Measurements from ENCODE around the gene ASPM. TPM values are rescaled to one million over a fixed set of nuclear protein-coding genes. Genes with fewer than 3 reads are reported as not detected.

ASPM gene
- total and polyA plus RNA-seq, 2 of the 4 experiments (the other 2 are of a cell fraction): 7.1 to 27.8 TPM

- H3K4me2 ChIP-seq (ENCODE audit: low read depth, low read length): no peak overlapping the region
- no peak overlapping the region for H3K56ac ChIP-seq (ENCODE audit: extremely low read depth, insufficient read depth, low read length)
- ChIA-PET POLR2A (ENCODE audit: unreplicated experiment) (no interaction called here), CTCF (no interaction called here)
- no peak overlapping the region for H3K4me3 ChIP-seq (ENCODE audit: insufficient read depth, low read depth, low read length)
- H3K9me3 ChIP-seq (ENCODE audit: control insufficient read depth, insufficient read depth, low read length): no peaks in the 10 kb centered on the region
- H2BK20ac ChIP-seq (ENCODE audit: low read depth, low read length): no peak overlapping the region
- no peaks in the 10 kb centered on the region for H3K9me1 ChIP-seq (ENCODE audit: insufficient read depth, low read length)
- in situ Hi-C loops (cut with MboI; ENCODE audit: low sequenced_read_pairs) (no loop called here), intact Hi-C loops (cut with micrococcal nuclease) (loop anchor here (5.0 kb wide), 1 partner anchor 322 kb away; no protein-coding TSS in a partner anchor), dilution Hi-C loops (cut with HindIII; ENCODE audit: low sequenced_read_pairs, unreplicated experiment) (no loop called here)
- no peaks in the 10 kb centered on the region for H3K36me3 ChIP-seq (ENCODE audit: control insufficient read depth, insufficient read depth, low read length)
- H3K4me1 ChIP-seq (ENCODE audit: control insufficient read depth, insufficient read depth, low read length): no peaks in the 10 kb centered on the region
- ATAC-seq (ENCODE audit: low read depth) (no peak), DNase-seq (no peak)
- no peak overlapping the region for H2AFZ ChIP-seq (replicated peaks; ENCODE audit: low read length, poor library complexity)
- no peak overlapping the region for H3K4ac ChIP-seq (ENCODE audit: low read depth, low read length)
- no peak overlapping the region for H2AK9ac ChIP-seq (replicated peaks; ENCODE audit: low read depth, low read length, poor library complexity)
- H3K27ac ChIP-seq (ENCODE audit: insufficient read depth, low read length): no peak overlapping the region
- H3K14ac ChIP-seq (replicated peaks; ENCODE audit: low read depth, low read length): no peak overlapping the region
- no TSS peak for BruUV-seq (replicated peaks)
- no peaks in the 10 kb centered on the region for H3K27me3 ChIP-seq (ENCODE audit: control insufficient read depth, insufficient read depth, low read length)
- H4K5ac ChIP-seq (ENCODE audit: low read depth, low read length): no peak overlapping the region
- no peak overlapping the region for H2BK15ac ChIP-seq (ENCODE audit: low read depth, low read length)
- no peaks in the 10 kb centered on the region for H4K20me1 ChIP-seq (ENCODE audit: insufficient read depth, low read length)
- H4K91ac ChIP-seq (ENCODE audit: insufficient read depth, low read depth, low read length): no peak overlapping the region
- H2BK5ac ChIP-seq (ENCODE audit: low read depth, low read length, poor library complexity, severe bottlenecking): no peak overlapping the region
- 80% methylated on average over 1 of the region's 2 CpGs; no CpG with 5 or more reads in 1 of the 2 experiments for WGBS, 2 experiments (ENCODE audit: extremely low coverage in 2 of 2, insufficient read length in 1 of 2)
- no peak overlapping the region for H2AK5ac ChIP-seq (ENCODE audit: low read depth, low read length)
- TF ChIP-seq MXI1 (IDR thresholded peaks at IDR 0.05; ENCODE audit: borderline replicate concordance, low read depth, low read length) (no peak), CHD1 (IDR thresholded peaks at IDR 0.05; ENCODE audit: low read depth, low read length) (no peak), MAZ (IDR thresholded peaks at IDR 0.05; ENCODE audit: borderline replicate concordance, low read depth, low read length) (no peak), BHLHE40 (IDR thresholded peaks at IDR 0.05; ENCODE audit: low read depth, low read length) (no peak), MAFK (IDR thresholded peaks at IDR 0.05; ENCODE audit: low read depth, low read length) (no peak), RAD21 (IDR thresholded peaks at IDR 0.05; ENCODE audit: low read length) (no peak), SMC3 (IDR thresholded peaks at IDR 0.05; ENCODE audit: low read depth, low read length) (no peak), CEBPB (IDR thresholded peaks at IDR 0.05; ENCODE audit: low read depth, low read length) (no peak), NFE2L2 (IDR thresholded peaks at IDR 0.05; ENCODE audit: low read depth, low read length) (no peak), ELK1 (IDR thresholded peaks at IDR 0.05; ENCODE audit: borderline replicate concordance, low read depth, low read length) (no peak)
- TF ChIP-seq, protein P1, sequence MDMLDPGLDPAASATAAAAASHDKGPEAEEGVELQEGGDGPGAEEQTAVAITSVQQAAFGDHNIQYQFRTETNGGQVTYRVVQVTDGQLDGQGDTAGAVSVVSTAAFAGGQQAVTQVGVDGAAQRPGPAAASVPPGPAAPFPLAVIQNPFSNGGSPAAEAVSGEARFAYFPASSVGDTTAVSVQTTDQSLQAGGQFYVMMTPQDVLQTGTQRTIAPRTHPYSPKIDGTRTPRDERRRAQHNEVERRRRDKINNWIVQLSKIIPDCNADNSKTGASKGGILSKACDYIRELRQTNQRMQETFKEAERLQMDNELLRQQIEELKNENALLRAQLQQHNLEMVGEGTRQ (IDR thresholded peaks at IDR 0.05; ENCODE audit: low read depth, low read length): no peak
- TF ChIP-seq, protein P2, sequence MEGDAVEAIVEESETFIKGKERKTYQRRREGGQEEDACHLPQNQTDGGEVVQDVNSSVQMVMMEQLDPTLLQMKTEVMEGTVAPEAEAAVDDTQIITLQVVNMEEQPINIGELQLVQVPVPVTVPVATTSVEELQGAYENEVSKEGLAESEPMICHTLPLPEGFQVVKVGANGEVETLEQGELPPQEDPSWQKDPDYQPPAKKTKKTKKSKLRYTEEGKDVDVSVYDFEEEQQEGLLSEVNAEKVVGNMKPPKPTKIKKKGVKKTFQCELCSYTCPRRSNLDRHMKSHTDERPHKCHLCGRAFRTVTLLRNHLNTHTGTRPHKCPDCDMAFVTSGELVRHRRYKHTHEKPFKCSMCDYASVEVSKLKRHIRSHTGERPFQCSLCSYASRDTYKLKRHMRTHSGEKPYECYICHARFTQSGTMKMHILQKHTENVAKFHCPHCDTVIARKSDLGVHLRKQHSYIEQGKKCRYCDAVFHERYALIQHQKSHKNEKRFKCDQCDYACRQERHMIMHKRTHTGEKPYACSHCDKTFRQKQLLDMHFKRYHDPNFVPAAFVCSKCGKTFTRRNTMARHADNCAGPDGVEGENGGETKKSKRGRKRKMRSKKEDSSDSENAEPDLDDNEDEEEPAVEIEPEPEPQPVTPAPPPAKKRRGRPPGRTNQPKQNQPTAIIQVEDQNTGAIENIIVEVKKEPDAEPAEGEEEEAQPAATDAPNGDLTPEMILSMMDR (conservative IDR thresholded peaks at IDR 0.05; ENCODE audit: low read depth, low read length): no peak
- no peak overlapping the region for H3K23ac ChIP-seq (ENCODE audit: low read depth, low read length)
- H3K18ac ChIP-seq (ENCODE audit: low read depth, low read length): no peak overlapping the region
- H3K9ac ChIP-seq (ENCODE audit: low read depth, low read length): no peak overlapping the region
- H2BK120ac ChIP-seq (ENCODE audit: low read depth, low read length): no peak overlapping the region
- no peaks in the 10 kb centered on the region; a peak in 1 of 4 replicates for H3K79me1 ChIP-seq (ENCODE audit: low read depth in 1 of 2, low read length in 2 of 2)
- H4K8ac ChIP-seq (ENCODE audit: low read depth in 2 of 2, low read length in 2 of 2): no peak overlapping the region
Measured at GRCh38 chr1:197149340-197149739, 2.9 kb upstream of the ASPM start.

Data from IMR-90 (cell line).